HepG2 (cell line): ENCODE measurements around the gene ANKRD35. TPM values are rescaled to one million over a fixed set of nuclear protein-coding genes. Genes with fewer than 3 reads are reported as not detected.
A peak's percentile ranks its signal among the peaks of the same experiment; 100 is the strongest.

Source experiments
- GATAD1 ChIP-seq: IDR thresholded peaks from 2 replicates; pipeline ENCODE4 v1.6.1; 2016; ENCODE audit warnings: missing genetic modification reagents, missing compliant biosample characterization
- ISX ChIP-seq: sonication (generic); formaldehyde crosslinking; conservative IDR thresholded peaks from 2 replicates; pipeline ENCODE4 v1.5.0; 2020; ENCODE audit warnings: missing genetic modification reagents
- MTA1 ChIP-seq: sonication (generic); formaldehyde crosslinking; IDR thresholded peaks from 2 replicates; pipeline ENCODE4 v1.4.0; 2020; ENCODE audit warnings: missing genetic modification reagents, mild to moderate bottlenecking, borderline replicate concordance
- NR3C1 ChIP-seq: sonication (generic); formaldehyde crosslinking; IDR thresholded peaks from 2 replicates; pipeline ENCODE4 v1.4.0; 2020; ENCODE audit warnings: missing genetic modification reagents
- NRL ChIP-seq: sonication (generic); formaldehyde crosslinking; IDR thresholded peaks from 2 replicates; pipeline ENCODE4 v1.5.0; 2020; ENCODE audit warnings: missing genetic modification reagents, mild to moderate bottlenecking, moderate library complexity, borderline replicate concordance
- PCBP1 ChIP-seq: fragments of 200-400 bp; formaldehyde crosslinking; IDR thresholded peaks from 2 replicates; pipeline ENCODE4 v1.6.1; 2017; ENCODE audit warnings: mild to moderate bottlenecking, low read depth, low read length, borderline replicate concordance
- RCOR2 ChIP-seq: IDR thresholded peaks from 2 replicates; pipeline ENCODE4 v1.6.1; 2016; ENCODE audit warnings: missing biosample characterization, missing genetic modification reagents
- SALL2 ChIP-seq: sonication (generic); formaldehyde crosslinking; IDR thresholded peaks from 2 replicates; pipeline ENCODE4 v1.8.1; 2023; ENCODE audit warnings: mild to moderate bottlenecking, missing genetic modification reagents, inconsistent platforms
- SIX1 ChIP-seq: sonication (generic); formaldehyde crosslinking; IDR thresholded peaks from 2 replicates; pipeline ENCODE4 v1.4.0; 2020; ENCODE audit warnings: missing genetic modification reagents, borderline replicate concordance
- SYNCRIP ChIP-seq: fragments of 200-400 bp; formaldehyde crosslinking; IDR thresholded peaks from 2 replicates; pipeline ENCODE4 v1.6.1; 2018; ENCODE audit warnings: mild to moderate bottlenecking, low read depth, low read length; ENCODE audit not compliant: insufficient read depth
- ZNF3 ChIP-seq: IDR thresholded peaks from 2 replicates; pipeline ENCODE4 v1.7.0; 2017; ENCODE audit warnings: inconsistent platforms
- ZNF431 ChIP-seq: sonication (generic); formaldehyde crosslinking; IDR thresholded peaks from 2 replicates; pipeline ENCODE4 v1.9.0; 2022; ENCODE audit warnings: missing genetic modification reagents, low read depth, mild to moderate bottlenecking, borderline replicate concordance
- ZNF652 ChIP-seq: IDR thresholded peaks from 2 replicates; pipeline ENCODE4 v1.6.1; 2016; ENCODE audit warnings: low read depth, borderline replicate concordance
- ZNF660 ChIP-seq: sonication (generic); formaldehyde crosslinking; IDR thresholded peaks from 2 replicates; pipeline ENCODE4 v1.5.1; 2020; ENCODE audit warnings: mild to moderate bottlenecking, low read depth, missing genetic modification reagents, borderline replicate concordance
- ZNF780A ChIP-seq: sonication (generic); formaldehyde crosslinking; IDR thresholded peaks from 2 replicates; pipeline ENCODE4 v1.8.0; 2022; ENCODE audit warnings: mild to moderate bottlenecking, missing genetic modification reagents, moderate library complexity
- ZNF781 ChIP-seq: sonication (generic); formaldehyde crosslinking; IDR thresholded peaks from 2 replicates; pipeline ENCODE4 v1.5.1; 2020; ENCODE audit warnings: borderline replicate concordance, mild to moderate bottlenecking, missing genetic modification reagents; ENCODE audit errors: not compliant biosample characterization
- polyA plus RNA-seq, 8 experiments: library from polyadenylated mRNA; depleted of rRNA in 3 of 8; stranded (reverse) in 7 of 8; unstranded in 1 of 8; fragments of >200 nt; fragmentation: Illumina TruSeq in 4 of 8; extraction: Trizol in 4 of 8; gene quantifications; 2 replicates each; pipeline versions ENCODE4 v1.2.1 to v1.2.3, GENCODE V29; 2011 to 2016; ENCODE audit warnings: low read depth in 4 of 8, missing spikeins in 1 of 8, mixed read lengths in 1 of 8; ENCODE audit not compliant: insufficient read depth in 1 of 8
- total RNA-seq, 5 experiments: library from RNA; depleted of rRNA; stranded (reverse); fragments of >200 nt; fragmentation: Illumina TruSeq; extraction: Trizol; gene quantifications; 2 replicates each; pipeline ENCODE4 v1.2.3, GENCODE V29; 2016; ENCODE audit warnings: low read depth in 1 of 5
- TF ChIP-seq, protein P1 (sequence below): sonication (generic); formaldehyde crosslinking; conservative IDR thresholded peaks from 2 replicates; pipeline ENCODE4 v1.8.0; 2022; ENCODE audit warnings: low read depth, missing genetic modification reagents
- TF ChIP-seq, protein P2 (sequence below): sonication (generic); formaldehyde crosslinking; IDR thresholded peaks from 2 replicates; pipeline ENCODE4 v1.4.0; 2020; ENCODE audit warnings: missing genetic modification reagents, borderline replicate concordance
- TF ChIP-seq, protein P3 (sequence below): sonication (generic); formaldehyde crosslinking; IDR thresholded peaks from 2 replicates; pipeline ENCODE4 v1.5.0; 2020; ENCODE audit warnings: missing genetic modification reagents
- TF ChIP-seq, protein P4 (sequence below): sonication (generic); formaldehyde crosslinking; IDR thresholded peaks from 2 replicates; pipeline ENCODE4 v1.9.0; 2021; ENCODE audit warnings: missing genetic modification reagents, mild to moderate bottlenecking, borderline replicate concordance

ANKRD35 gene
- total and polyA plus RNA-seq, 2 of the 13 experiments (the other 11 are each of a cell fraction or from before 2014, with no cell fraction given): 0.02 TPM; not detected in 1

DNA sequence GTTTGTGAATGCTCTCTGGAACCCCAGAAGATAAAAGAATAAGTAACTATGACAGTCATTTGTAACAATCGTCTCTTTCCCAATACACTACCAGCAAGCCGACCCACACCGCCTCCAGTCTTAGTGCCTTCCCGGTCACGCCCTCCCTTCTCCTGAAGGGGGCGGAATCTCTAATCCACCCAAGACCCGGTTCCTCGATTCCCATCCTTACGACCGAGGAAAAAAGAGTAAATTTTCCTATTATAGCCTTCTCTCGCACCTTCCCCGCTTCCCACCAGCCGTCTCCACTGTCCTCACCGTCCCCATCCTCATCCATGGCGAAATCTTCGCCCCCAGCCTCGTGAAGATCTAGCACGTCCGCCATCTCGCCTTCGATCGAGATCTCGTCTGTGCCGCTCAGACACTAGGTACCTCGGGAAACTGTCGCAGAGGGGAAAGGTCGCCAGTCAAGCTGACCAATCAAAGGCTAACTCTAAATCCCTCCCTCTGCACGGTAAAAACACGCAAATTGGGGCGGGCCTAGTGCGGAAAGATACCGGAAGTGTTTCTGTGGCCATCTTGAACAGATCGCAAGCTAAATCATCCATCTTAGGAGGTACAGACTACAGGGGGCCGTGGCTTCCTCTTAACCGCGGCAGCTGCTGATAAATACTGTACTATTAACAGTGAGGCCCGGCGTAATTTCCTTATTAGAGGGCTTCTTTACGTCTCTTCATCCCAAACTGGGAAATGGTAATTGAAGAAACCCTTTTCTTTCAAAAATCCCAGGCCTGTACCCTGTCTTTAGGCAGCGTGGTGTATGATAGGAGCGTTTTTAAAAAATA is 41.6 kb upstream of the ANKRD35 start, which contains the start of gene RBM8A (continued):
- no peak for TF ChIP-seq SYNCRIP
- TF ChIP-seq ZNF781: peak; percentile 55
- no peak for TF ChIP-seq ISX (CRISPR knock-in tag)
- no peak for TF ChIP-seq NR3C1 (CRISPR knock-in tag)
- TF ChIP-seq NRL (CRISPR knock-in tag): peak; percentile 49; the same call in 1 of the 2 replicates
- TF ChIP-seq RCOR2 (CRISPR knock-in tag): no peak
- TF ChIP-seq ZNF660 (CRISPR knock-in tag): no peak
- no peak for TF ChIP-seq ZNF431
- TF ChIP-seq PCBP1: no peak
- TF ChIP-seq, protein P1, sequence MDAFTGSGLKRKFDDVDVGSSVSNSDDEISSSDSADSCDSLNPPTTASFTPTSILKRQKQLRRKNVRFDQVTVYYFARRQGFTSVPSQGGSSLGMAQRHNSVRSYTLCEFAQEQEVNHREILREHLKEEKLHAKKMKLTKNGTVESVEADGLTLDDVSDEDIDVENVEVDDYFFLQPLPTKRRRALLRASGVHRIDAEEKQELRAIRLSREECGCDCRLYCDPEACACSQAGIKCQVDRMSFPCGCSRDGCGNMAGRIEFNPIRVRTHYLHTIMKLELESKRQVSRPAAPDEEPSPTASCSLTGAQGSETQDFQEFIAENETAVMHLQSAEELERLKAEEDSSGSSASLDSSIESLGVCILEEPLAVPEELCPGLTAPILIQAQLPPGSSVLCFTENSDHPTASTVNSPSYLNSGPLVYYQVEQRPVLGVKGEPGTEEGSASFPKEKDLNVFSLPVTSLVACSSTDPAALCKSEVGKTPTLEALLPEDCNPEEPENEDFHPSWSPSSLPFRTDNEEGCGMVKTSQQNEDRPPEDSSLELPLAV (CRISPR knock-in tag): no peak
- no peak for TF ChIP-seq ZNF3 (CRISPR knock-in tag)
- TF ChIP-seq, protein P2, sequence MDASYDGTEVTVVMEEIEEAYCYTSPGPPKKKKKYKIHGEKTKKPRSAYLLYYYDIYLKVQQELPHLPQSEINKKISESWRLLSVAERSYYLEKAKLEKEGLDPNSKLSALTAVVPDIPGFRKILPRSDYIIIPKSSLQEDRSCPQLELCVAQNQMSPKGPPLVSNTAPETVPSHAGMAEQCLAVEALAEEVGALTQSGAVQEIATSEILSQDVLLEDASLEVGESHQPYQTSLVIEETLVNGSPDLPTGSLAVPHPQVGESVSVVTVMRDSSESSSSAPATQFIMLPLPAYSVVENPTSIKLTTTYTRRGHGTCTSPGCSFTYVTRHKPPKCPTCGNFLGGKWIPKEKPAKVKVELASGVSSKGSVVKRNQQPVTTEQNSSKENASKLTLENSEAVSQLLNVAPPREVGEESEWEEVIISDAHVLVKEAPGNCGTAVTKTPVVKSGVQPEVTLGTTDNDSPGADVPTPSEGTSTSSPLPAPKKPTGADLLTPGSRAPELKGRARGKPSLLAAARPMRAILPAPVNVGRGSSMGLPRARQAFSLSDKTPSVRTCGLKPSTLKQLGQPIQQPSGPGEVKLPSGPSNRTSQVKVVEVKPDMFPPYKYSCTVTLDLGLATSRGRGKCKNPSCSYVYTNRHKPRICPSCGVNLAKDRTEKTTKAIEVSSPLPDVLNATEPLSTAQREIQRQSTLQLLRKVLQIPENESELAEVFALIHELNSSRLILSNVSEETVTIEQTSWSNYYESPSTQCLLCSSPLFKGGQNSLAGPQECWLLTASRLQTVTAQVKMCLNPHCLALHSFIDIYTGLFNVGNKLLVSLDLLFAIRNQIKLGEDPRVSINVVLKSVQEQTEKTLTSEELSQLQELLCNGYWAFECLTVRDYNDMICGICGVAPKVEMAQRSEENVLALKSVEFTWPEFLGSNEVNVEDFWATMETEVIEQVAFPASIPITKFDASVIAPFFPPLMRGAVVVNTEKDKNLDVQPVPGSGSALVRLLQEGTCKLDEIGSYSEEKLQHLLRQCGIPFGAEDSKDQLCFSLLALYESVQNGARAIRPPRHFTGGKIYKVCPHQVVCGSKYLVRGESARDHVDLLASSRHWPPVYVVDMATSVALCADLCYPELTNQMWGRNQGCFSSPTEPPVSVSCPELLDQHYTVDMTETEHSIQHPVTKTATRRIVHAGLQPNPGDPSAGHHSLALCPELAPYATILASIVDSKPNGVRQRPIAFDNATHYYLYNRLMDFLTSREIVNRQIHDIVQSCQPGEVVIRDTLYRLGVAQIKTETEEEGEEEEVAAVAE (CRISPR knock-in tag): 0 out of 2 replicates have a peak, but pooled peaks have one; percentile 73
- TF ChIP-seq, protein P3, sequence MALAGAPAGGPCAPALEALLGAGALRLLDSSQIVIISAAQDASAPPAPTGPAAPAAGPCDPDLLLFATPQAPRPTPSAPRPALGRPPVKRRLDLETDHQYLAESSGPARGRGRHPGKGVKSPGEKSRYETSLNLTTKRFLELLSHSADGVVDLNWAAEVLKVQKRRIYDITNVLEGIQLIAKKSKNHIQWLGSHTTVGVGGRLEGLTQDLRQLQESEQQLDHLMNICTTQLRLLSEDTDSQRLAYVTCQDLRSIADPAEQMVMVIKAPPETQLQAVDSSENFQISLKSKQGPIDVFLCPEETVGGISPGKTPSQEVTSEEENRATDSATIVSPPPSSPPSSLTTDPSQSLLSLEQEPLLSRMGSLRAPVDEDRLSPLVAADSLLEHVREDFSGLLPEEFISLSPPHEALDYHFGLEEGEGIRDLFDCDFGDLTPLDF (CRISPR knock-in tag): no peak
- no peak for TF ChIP-seq SALL2 (CRISPR knock-in tag)
- TF ChIP-seq GATAD1 (CRISPR knock-in tag): peak; percentile 97
- TF ChIP-seq, protein P4, sequence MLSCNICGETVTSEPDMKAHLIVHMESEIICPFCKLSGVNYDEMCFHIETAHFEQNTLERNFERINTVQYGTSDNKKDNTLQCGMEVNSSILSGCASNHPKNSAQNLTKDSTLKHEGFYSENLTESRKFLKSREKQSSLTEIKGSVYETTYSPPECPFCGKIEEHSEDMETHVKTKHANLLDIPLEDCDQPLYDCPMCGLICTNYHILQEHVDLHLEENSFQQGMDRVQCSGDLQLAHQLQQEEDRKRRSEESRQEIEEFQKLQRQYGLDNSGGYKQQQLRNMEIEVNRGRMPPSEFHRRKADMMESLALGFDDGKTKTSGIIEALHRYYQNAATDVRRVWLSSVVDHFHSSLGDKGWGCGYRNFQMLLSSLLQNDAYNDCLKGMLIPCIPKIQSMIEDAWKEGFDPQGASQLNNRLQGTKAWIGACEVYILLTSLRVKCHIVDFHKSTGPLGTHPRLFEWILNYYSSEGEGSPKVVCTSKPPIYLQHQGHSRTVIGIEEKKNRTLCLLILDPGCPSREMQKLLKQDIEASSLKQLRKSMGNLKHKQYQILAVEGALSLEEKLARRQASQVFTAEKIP (CRISPR knock-in tag): no peak
- no peak for TF ChIP-seq ZNF652 (CRISPR knock-in tag)
- TF ChIP-seq MTA1 (CRISPR knock-in tag): no peak
- TF ChIP-seq SIX1 (CRISPR knock-in tag): peak; percentile 33; the same call in 1 of the 2 replicates
- TF ChIP-seq ZNF780A: no peak
